Aorta (tissue), 5 donors: ENCODE measurements around the gene SLC26A1. TPM values are rescaled to one million over a fixed set of nuclear protein-coding genes. Genes with fewer than 3 reads are reported as not detected.
A peak's percentile ranks its signal among the peaks of the same experiment; 100 is the strongest.

ENCODE experiments used
- ATAC-seq: fragments of 200-7000 bp; cut with Tn5 transposase; one replicate; pipeline ENCODE4 v1.9.1; 2022; ENCODE audit warnings: moderate library complexity; ENCODE audit not compliant: low FRiP score
- DNase-seq, 2 donors: peaks; one replicate each; pipeline ENCODE4 v3.0.0-alpha.2; 2020
- H3K27ac ChIP-seq, 2 donors: one replicate each; pipeline ENCODE4 v1.5.1; 2013; ENCODE audit warnings: low read length in 2 of 2, mild to moderate bottlenecking in 2 of 2, moderate library complexity in 2 of 2, control low read depth in 1 of 2, inconsistent platforms in 1 of 2, low read depth in 1 of 2
- H3K27me3 ChIP-seq, 2 donors: one replicate each; pipeline ENCODE4 v1.6.1; 2013; ENCODE audit warnings: control low read depth in 1 of 2, low read length in 1 of 2, mild to moderate bottlenecking in 1 of 2, moderate library complexity in 1 of 2; ENCODE audit not compliant: insufficient read depth in 2 of 2, control insufficient read depth in 1 of 2
- H3K36me3 ChIP-seq, 2 donors: one replicate each; pipeline ENCODE4 v1.6.1; 2013; ENCODE audit warnings: control low read depth in 1 of 2, low read length in 1 of 2, mild to moderate bottlenecking in 1 of 2; ENCODE audit not compliant: insufficient read depth in 2 of 2, control insufficient read depth in 1 of 2
- H3K4me1 ChIP-seq, 2 donors: one replicate each; pipeline ENCODE4 v1.6.1; 2013; ENCODE audit warnings: low read length in 2 of 2, control low read depth in 1 of 2, mild to moderate bottlenecking in 1 of 2, moderate library complexity in 1 of 2; ENCODE audit not compliant: insufficient read depth in 2 of 2, control insufficient read depth in 1 of 2
- H3K4me3 ChIP-seq, 2 donors: one replicate each; pipeline ENCODE4 v1.5.1; 2013; ENCODE audit warnings: low read length in 2 of 2, control low read depth in 1 of 2, mild to moderate bottlenecking in 1 of 2
- H3K9me3 ChIP-seq: one replicate; pipeline ENCODE4 v1.6.1; 2013; ENCODE audit warnings: mild to moderate bottlenecking, low read length; ENCODE audit not compliant: control insufficient read depth
- WGBS, 2 donors: extraction: QIAGEN DNeasy Blood & Tissue Kit; methylation state at CpG; one replicate each; pipeline ENCODE4 v1.1.7; 2013; 5-methylcytosine and 5-hydroxymethylcytosine counted together
- intact Hi-C, 2 donors: fragments of 100-400 bp; cut with DNase I; formaldehyde crosslinking; loops; one replicate each; pipeline versions ENCODE4 v1.14.2 to v1.15.0; 2022
- polyA plus RNA-seq, 2 donors: library from polyadenylated mRNA; stranded (reverse); fragments of 200-250 nt; gene quantifications; one replicate each; pipeline ENCODE4 v1.2.3, GENCODE V29; 2013
- total RNA-seq, 2 donors: library from RNA; stranded (reverse); fragmentation: NEBNext Ultra II Directional; extraction: Animal tissue kit (Norgen Biotek cat#: 25700); gene quantifications; one replicate each; pipeline ENCODE4 v1.2.1, GENCODE V29; 2021
- donor health status: healthy with polysubstance abuse.
- donor health status: Bipolar disorder and iron deficiency.
- donor health status: DM: no; HTN: no; CAD: no.
- donor health status: DM: no; HTN: no; CAD: no.
- donor health status: DM: yes; HTN: yes; CAD: no.

Gene SLC26A1
- total and polyA plus RNA-seq, 4 donors = 0.38 to 0.87 (median 0.45) TPM; not detected in 1

GRCh38 chr4:998096-998691 lies 5.0 kb upstream of the SLC26A1 start:
- 41 to 49% methylated on average over 12 of the region's 12 CpGs for WGBS, 2 donors
- Histone ChIP-seq H3K27me3 (no peaks in the 10 kb centered on the region), H3K4me3 (no peak overlapping the region), H3K9me3 (no peaks in the 10 kb centered on the region), H3K27ac (no peak overlapping the region), H3K36me3 (no peaks in the 10 kb centered on the region), H3K4me1 (no peaks in the 10 kb centered on the region)
- no peak for DNase-seq
- ATAC-seq = no peak
- intact Hi-C loops = no loop called here

GRCh38 chr4:997375-998071 lies 4.3 kb upstream of the SLC26A1 start:
- H3K27me3 ChIP-seq = no peaks in the 10 kb centered on the region
- H3K36me3 ChIP-seq = no peaks in the 10 kb centered on the region
- 2% methylated on average over 62 to 68 of the region's 68 CpGs for WGBS, 2 donors
- peak overlapping the region in 1 of 2 donors; percentile 5 for H3K4me3 ChIP-seq
- no peaks in the 10 kb centered on the region for H3K9me3 ChIP-seq
- no peaks in the 10 kb centered on the region for H3K4me1 ChIP-seq
- DNase-seq = no peak
- no peak overlapping the region for H3K27ac ChIP-seq
- intact Hi-C loops = no loop called here
- ATAC-seq = no peak

GRCh38 chr4:996997-997374 lies 3.8 kb upstream of the SLC26A1 start:
- peak overlapping the region in 1 of 2 donors; percentile 5 for H3K4me3 ChIP-seq
- WGBS, 2 donors = 4 to 5% methylated on average over 23 to 25 of the region's 25 CpGs

GRCh38 chr4:996030-996996 lies 3.1 kb upstream of the SLC26A1 start:
- Histone ChIP-seq H3K27me3 (no peaks in the 10 kb centered on the region), H3K4me3 (no peak overlapping the region), H3K9me3 (no peaks in the 10 kb centered on the region), H3K4me1 (no peaks in the 10 kb centered on the region), H3K36me3 (no peaks in the 10 kb centered on the region), H3K27ac (no peak overlapping the region)
- WGBS, 2 donors = 74 to 77% methylated on average over 14 to 15 of the region's 15 CpGs
- ATAC-seq (no peak), DNase-seq (no peak)
- intact Hi-C loops = no loop called here

More at GRCh38 chr4:996997-997374, 3.8 kb upstream of the SLC26A1 start:
- Histone ChIP-seq H3K4me1 (no peaks in the 10 kb centered on the region), H3K9me3 (no peaks in the 10 kb centered on the region), H3K27me3 (no peaks in the 10 kb centered on the region), H3K36me3 (no peaks in the 10 kb centered on the region), H3K27ac (no peak overlapping the region)
- intact Hi-C loops = no loop called here
- ATAC-seq = no peak
- no peak for DNase-seq

- no peak overlapping the region for H3K27ac ChIP-seq
- intact Hi-C loops = no loop called here
- no peaks in the 10 kb centered on the region for H3K36me3 ChIP-seq
- H3K4me3 ChIP-seq = no peak overlapping the region
- no peak for ATAC-seq
- no peaks in the 10 kb centered on the region for H3K4me1 ChIP-seq
- H3K27me3 ChIP-seq = no peaks in the 10 kb centered on the region
- no peak for DNase-seq
- 89 to 93% methylated on average over 23 of the region's 23 CpGs for WGBS, 2 donors
- H3K9me3 ChIP-seq = no peaks in the 10 kb centered on the region
These were observed 2.3 kb upstream of the SLC26A1 start for GRCh38 chr4:995311-996026.

- intact Hi-C loops = no loop called here
- Histone ChIP-seq H3K9me3 (no peaks in the 10 kb centered on the region), H3K27me3 (no peaks in the 10 kb centered on the region), H3K4me1 (no peaks in the 10 kb centered on the region), H3K36me3 (no peaks in the 10 kb centered on the region), H3K4me3 (no peak overlapping the region), H3K27ac (no peak overlapping the region)
- ATAC-seq (no peak), DNase-seq (no peak)
- WGBS, 2 donors = 85 to 86% methylated on average over 25 of the region's 25 CpGs
These were observed 700 bp downstream of the SLC26A1 start for GRCh38 chr4:992297-993110.

- Histone ChIP-seq H3K27ac (no peak overlapping the region), H3K4me1 (no peaks in the 10 kb centered on the region), H3K9me3 (no peaks in the 10 kb centered on the region), H3K27me3 (no peaks in the 10 kb centered on the region), H3K36me3 (no peaks in the 10 kb centered on the region), H3K4me3 (no peak overlapping the region)
- no peak for ATAC-seq
- intact Hi-C loops = no loop called here
- no peak for DNase-seq
- WGBS, 2 donors = 94 to 95% methylated on average over 50 of the region's 50 CpGs
These were observed 1.5 kb downstream of the SLC26A1 start for GRCh38 chr4:991451-992296.
